HL-60/S4 treated with phorbol 12-myristate 13-acetate at 8.2 ng/mL for 4 days and 3 days (cell line): ENCODE data around the gene CCM2.
"Not testable (repeated sequence)": the region's sequence is repeated elsewhere in the genome, so short reads cannot be mapped to it uniquely, and the experiment has no call there.

Experiments
- in situ Hi-C: fragments of 300-500 bp; cut with MboI; formaldehyde crosslinking; loops from 2 replicates; pipeline ENCODE4 v1.15.0; 2022; ENCODE audit warnings: low sequenced_read_pairs

Gene CCM2

GRCh38 chr7:44981035-44981706, 18.8 kb upstream of the CCM2 start:
- in situ Hi-C loops, result no loop called here

DNA sequence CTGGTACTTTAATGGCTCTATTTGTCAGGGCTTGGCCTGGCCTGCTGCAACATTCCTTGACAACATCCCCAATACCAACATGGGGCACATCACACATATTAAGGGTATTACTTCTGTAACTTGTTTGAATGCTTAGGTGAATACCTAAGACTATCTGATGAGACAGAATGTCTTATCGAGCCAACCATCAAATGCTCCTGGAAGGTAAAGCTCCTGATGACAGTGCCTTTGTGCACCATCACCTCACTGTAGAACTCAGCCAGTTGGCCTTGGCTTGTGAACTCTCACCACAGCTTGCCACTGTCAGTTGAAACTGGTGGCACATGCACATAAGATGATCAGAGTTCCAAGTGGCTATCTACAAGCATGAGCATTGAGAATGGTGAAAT, 17.5 kb upstream of the CCM2 start:
- in situ Hi-C loops, result no loop called here

DNA sequence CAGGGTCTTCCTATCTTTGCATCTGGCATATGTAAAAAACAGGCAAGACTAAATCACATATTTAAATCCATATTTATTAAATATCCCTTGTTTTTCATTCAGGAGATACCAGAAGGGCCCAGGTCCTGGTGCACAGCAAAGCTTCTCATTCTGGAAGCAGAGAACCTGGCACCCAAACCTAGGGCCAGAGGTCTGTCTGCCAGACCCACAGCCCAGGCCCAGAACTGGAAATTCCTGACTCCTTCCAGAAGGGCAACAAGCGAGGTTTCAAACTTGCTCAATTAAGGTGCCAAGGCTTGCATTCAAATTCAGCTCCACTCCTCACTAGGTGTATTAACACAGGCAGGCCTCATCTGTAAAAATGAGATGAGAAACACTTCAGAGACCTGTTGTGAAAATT, 17.0 kb upstream of the CCM2 start:
- in situ Hi-C loops, result no loop called here

DNA sequence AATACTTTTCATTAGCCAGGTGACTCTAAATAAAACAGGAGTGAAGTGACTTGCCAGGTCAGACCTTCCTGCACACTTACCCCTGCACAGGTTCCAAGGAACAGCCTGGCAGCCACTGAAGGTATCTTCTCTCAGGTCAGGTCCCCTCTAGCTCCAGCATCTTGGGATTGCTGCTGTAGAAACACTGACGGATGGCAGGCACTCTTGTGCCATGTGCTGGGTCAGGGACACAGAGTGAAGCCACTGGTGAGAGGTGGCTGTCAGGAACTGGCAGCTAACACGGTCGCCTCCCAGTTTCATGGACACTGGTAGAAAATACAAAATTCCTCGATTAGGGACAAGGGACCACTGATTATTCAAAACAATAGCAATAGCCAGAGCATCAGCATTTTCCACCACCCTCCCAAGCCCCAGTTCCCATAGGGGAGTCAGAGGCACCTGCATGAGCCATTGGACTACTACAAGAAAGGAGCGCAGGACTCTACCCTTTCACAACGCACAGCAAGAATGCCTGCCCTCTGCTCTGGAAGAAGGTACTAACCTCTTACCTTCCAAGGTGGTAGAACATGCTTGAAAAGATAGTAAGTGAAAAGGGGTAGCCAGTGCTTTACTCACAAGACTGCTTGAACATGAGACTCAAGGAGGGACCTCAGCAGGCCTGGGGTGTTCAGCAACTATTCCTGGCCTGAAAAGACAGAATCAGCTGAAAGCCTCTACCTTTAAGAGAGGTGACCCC, 16.1 kb upstream of the CCM2 start:
- in situ Hi-C loops, result no loop called here

GRCh38 chr7:44984478-44984758, 15.6 kb upstream of the CCM2 start:
- in situ Hi-C loops, result no loop called here

- in situ Hi-C loops, result no loop called here
Measured at GRCh38 chr7:44985033-44985695, 14.8 kb upstream of the CCM2 start.

DNA sequence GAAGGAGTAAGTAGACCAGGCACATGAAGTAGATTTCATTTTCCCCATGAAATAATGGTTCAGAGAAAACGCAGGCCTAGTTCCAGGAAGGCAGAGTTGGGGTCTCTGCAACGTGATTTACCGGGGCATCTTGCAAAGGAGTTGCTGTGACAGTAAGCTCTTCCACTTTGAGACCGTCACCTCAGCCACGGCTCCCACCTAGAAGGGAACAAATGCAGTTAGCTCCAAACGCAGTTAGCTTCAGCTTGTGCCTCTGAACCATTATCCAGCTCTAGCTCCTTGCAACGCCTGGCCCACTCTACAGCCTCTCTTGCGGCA, 14.1 kb upstream of the CCM2 start:
- in situ Hi-C loops, result no loop called here

GRCh38 chr7:44986218-44987053, 13.6 kb upstream of the CCM2 start:
- in situ Hi-C loops, result no loop called here

- in situ Hi-C loops, result no loop called here
Measured at GRCh38 chr7:44987457-44987856, 12.5 kb upstream of the CCM2 start.

GRCh38 chr7:44987996-44988395, 12.0 kb upstream of the CCM2 start:
- in situ Hi-C loops, result no loop called here

- in situ Hi-C loops, result no loop called here
Measured at GRCh38 chr7:44988701-44989100, 11.3 kb upstream of the CCM2 start.

DNA sequence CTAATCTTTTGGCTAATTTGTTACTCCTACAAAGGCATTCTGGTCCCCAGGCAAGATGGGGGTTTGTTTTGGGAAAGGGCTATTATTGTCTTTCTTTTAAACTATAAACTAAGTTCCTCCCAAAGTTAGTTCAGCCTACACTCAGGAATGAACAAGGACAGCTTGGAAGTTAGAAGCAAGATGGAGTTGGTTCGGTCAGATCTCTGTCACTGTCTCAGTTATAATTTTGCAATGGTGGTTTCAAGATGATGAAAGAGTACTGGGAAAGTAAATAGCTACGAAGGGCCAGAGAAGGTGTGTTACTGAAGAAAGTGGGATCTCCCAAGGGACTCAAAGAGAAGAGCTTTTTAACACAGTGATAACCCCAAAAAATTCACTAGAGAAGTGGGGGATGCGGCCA, 10.9 kb upstream of the CCM2 start:
- in situ Hi-C loops, result no loop called here

GRCh38 chr7:44990109-44991023, 9.6 kb upstream of the CCM2 start:
- in situ Hi-C loops, result no loop called here

GRCh38 chr7:44992004-44992795, 7.8 kb upstream of the CCM2 start:
- in situ Hi-C loops, result not testable (repeated sequence)

GRCh38 chr7:44994877-44995554, 5.0 kb upstream of the CCM2 start:
- in situ Hi-C loops, result no loop called here

DNA sequence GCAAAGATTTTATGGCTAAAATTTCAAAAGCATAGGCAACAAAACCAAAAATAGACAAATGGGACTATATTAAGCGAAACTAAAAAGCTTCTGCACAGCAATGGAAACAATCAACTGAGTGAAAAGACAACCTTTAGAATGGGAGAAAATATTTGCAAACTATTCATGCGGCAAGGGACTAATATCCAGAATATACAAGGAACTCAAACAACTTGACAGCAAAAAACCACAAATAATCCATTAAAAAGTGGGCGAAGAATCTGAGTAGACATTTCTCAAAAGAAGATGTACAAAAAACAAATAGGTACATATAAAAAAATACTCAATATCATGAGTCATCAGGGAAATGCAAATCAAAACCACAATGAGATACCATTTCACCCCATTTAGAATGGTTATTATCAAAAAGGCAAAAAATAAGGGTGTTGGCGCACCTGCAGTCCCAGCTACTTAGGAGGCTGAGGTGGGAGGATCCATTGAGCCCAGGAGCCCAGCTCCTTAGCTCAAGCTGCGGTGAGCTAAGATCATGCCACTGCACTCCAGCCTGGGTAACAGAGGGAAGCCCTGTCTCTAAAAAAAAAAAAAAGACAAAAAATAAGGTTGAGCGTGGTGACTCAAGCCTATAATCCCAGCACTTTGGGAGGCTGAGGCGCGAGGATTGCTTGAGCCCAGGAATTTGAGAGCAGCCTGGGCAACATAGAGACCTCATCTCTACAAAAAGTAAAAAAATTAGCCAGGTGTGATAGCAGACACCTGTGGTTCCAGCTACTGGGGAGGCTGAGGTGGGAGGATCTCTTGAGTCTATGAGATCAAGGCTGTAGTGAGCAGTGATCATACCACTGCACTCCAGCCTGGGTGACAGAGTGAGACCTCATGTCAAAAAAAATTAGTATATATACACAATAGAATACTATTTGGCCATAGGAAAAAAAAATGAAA, 4.2 kb upstream of the CCM2 start:
- in situ Hi-C loops, result no loop called here

- in situ Hi-C loops, result no loop called here
Measured at GRCh38 chr7:44998153-44998871, 1.7 kb upstream of the CCM2 start.
